Smooth muscle cell (in vitro differentiated cells): ENCODE data around the gene PDE4B. TPM values are rescaled to one million over a fixed set of nuclear protein-coding genes. Genes with fewer than 3 reads are reported as not detected.
A peak's percentile ranks its signal among the peaks of the same experiment; 100 is the strongest.

Experiments used
- DNase-seq: peaks from one replicate; lab custom pipeline; 2025; ENCODE audit not compliant: unreplicated experiment; lab: John Stamatoyannopoulos, UW
- H2AFZ ChIP-seq: fragments of 200-600 bp; sonication (generic); 2 replicates; pipeline ENCODE4 v1.6.0; 2016; ENCODE audit warnings: antibody characterized with exemption, low read depth, mild to moderate bottlenecking
- H3F3A ChIP-seq: fragments of 200-600 bp; sonication (generic); 2 replicates; pipeline ENCODE4 v1.6.0; 2017; ENCODE audit warnings: antibody characterized with exemption, low read depth
- H3K27ac ChIP-seq: fragments of 200-600 bp; sonication (generic); 2 replicates; pipeline ENCODE4 v1.5.1; 2016; ENCODE audit warnings: low read depth, mild to moderate bottlenecking
- H3K27me3 ChIP-seq: fragments of 200-600 bp; sonication (generic); 2 replicates; pipeline ENCODE4 v1.6.1; 2016; ENCODE audit warnings: low read depth, mild to moderate bottlenecking
- H3K36me3 ChIP-seq: fragments of 200-600 bp; sonication (generic); 2 replicates; pipeline ENCODE4 v1.5.1; 2016; ENCODE audit warnings: low read depth
- H3K4me1 ChIP-seq: fragments of 200-600 bp; sonication (generic); 2 replicates; pipeline ENCODE4 v1.5.1; 2016; ENCODE audit warnings: low read depth
- H3K4me2 ChIP-seq: fragments of 200-600 bp; sonication (generic); 2 replicates; pipeline ENCODE4 v1.6.0; 2016; ENCODE audit warnings: mild to moderate bottlenecking
- H3K4me3 ChIP-seq: fragments of 200-600 bp; sonication (generic); 2 replicates; pipeline ENCODE4 v1.5.1; 2016; ENCODE audit warnings: mild to moderate bottlenecking
- H3K79me2 ChIP-seq: fragments of 200-600 bp; sonication (generic); 2 replicates; pipeline ENCODE4 v1.6.0; 2016; ENCODE audit warnings: low read depth, mild to moderate bottlenecking
- H3K9ac ChIP-seq: fragments of 200-600 bp; sonication (generic); 2 replicates; pipeline ENCODE4 v1.6.0; 2016; ENCODE audit warnings: low read depth
- H3K9me3 ChIP-seq: fragments of 200-600 bp; sonication (generic); replicated peaks from 2 replicates; pipeline ENCODE4 v1.5.1; 2016; ENCODE audit warnings: low read depth
- H4K20me1 ChIP-seq: fragments of 200-600 bp; sonication (generic); 2 replicates; pipeline ENCODE4 v1.6.0; 2016; ENCODE audit warnings: low read depth
- WGBS: methylation state at CpG from one replicate; pipeline ENCODE4 v1.1.7; 2016; ENCODE audit warnings: low lambda C conversion rate; 5-methylcytosine and 5-hydroxymethylcytosine counted together
- polyA plus RNA-seq: library from polyadenylated mRNA; unstranded; fragments of >200 nt; fragmentation: Nextera tagmentation; extraction: Ambion mirVana; gene quantifications from 2 replicates; pipeline ENCODE4 v1.2.1, GENCODE V29; 2016
- total RNA-seq: library from RNA; depleted of rRNA; stranded (reverse); fragments of >200 nt; gene quantifications from 2 replicates; pipeline ENCODE4 v1.2.3, GENCODE V29; 2014
- TF ChIP-seq, protein P1 (sequence below): fragments of 200-600 bp; sonication (generic); IDR thresholded peaks from 2 replicates; pipeline ENCODE4 v1.5.1; 2017; ENCODE audit warnings: borderline replicate concordance, mild to moderate bottlenecking, antibody characterized with exemption; ENCODE audit not compliant: insufficient read depth, poor library complexity, severe bottlenecking

The PDE4B gene
- total and polyA plus RNA-seq, 2 experiments from 2014 or later: 18.5 to 24.8 TPM

DNA sequence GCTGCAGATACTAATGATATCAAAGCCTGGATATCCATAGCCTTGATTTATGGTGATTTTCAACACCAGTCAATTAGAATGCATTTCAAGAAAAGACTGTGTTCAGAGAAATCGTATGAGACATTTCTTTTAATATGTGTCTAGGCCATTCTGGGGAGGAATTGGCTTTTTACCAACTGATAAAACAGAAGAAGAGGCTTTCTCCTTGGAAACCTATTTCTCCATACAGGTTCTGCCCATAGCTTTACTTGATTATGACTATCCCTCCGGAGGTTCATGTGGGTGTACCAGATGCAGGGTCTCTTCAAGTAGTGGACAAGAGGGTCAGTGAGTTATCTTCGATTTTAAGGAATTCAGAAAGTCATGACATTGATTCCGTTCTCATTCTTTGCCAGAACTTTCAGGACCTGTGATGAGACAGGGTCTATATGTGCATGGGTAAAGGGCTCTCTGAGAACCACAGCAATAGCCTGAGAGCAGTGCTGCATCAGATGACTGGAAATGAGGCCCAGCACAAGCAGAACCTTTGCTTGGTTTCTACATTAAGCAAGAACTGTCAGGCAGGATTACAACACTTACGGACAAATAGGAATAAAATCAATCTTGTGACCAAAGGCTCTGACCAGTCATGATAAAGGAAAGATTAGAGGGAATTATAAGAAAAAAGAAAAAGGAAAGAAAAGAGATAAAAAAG, 477.6 kb downstream of the PDE4B start:
- H4K20me1 ChIP-seq: no peaks in the 10 kb centered on the region
- H3K27me3 ChIP-seq: no peaks in the 10 kb centered on the region
- peaks cover 35% of the 10 kb centered on the region for H3K4me1 ChIP-seq
- peak overlapping the region; percentile 73 for H3K4me2 ChIP-seq
- TF ChIP-seq, protein P1, sequence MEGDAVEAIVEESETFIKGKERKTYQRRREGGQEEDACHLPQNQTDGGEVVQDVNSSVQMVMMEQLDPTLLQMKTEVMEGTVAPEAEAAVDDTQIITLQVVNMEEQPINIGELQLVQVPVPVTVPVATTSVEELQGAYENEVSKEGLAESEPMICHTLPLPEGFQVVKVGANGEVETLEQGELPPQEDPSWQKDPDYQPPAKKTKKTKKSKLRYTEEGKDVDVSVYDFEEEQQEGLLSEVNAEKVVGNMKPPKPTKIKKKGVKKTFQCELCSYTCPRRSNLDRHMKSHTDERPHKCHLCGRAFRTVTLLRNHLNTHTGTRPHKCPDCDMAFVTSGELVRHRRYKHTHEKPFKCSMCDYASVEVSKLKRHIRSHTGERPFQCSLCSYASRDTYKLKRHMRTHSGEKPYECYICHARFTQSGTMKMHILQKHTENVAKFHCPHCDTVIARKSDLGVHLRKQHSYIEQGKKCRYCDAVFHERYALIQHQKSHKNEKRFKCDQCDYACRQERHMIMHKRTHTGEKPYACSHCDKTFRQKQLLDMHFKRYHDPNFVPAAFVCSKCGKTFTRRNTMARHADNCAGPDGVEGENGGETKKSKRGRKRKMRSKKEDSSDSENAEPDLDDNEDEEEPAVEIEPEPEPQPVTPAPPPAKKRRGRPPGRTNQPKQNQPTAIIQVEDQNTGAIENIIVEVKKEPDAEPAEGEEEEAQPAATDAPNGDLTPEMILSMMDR: no peak
- H3K9ac ChIP-seq: peak overlapping the region; percentile 10
- peaks cover 37% of the 10 kb centered on the region for H3F3A ChIP-seq
- no peaks in the 10 kb centered on the region for H3K79me2 ChIP-seq
- peak overlapping the region; percentile 93 for H3K27ac ChIP-seq
- peak overlapping the region; percentile 78 for H2AFZ ChIP-seq
- H3K9me3 ChIP-seq: no peaks in the 10 kb centered on the region
- no peak for DNase-seq
- WGBS: 39% methylated on average over 5 of the region's 5 CpGs
- H3K36me3 ChIP-seq: no peaks in the 10 kb centered on the region
- H3K4me3 ChIP-seq: no peak overlapping the region

DNA sequence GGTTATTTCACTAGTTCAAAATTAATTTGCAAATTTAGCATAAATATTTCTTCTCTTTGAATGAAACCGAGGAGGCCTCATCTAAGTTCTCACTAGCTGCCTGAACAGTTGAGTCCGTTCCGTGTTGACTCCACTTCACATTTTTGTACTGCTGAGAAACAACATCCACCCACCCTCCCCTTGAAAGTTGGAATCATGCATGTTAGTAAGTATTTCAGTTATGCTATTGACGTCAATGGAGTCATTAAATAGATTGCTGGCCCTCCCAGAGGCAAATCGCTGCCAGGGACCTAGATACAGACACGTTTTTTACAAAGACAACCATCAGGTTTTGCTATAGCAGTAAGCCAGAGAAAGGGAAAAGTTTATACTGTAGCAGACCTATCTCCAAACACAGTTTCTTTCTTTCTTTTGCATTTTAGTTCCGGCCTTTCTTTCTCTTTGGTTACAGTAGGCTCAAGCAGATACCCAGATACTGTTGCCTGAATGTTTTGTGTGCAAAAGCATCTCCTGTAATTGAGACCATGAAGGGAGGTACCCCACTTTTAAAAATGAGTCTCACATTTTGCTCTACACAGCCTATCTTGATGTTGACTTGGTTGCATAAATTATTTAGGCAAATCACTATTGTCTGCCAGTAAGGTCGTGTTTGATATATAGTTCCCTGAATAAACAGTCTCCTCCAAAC, 478.7 kb downstream of the PDE4B start:
- no peaks in the 10 kb centered on the region for H3K36me3 ChIP-seq
- H3K4me2 ChIP-seq: peak overlapping the region; percentile 79
- no peaks in the 10 kb centered on the region for H4K20me1 ChIP-seq
- H2AFZ ChIP-seq: no peak overlapping the region
- peaks cover 37% of the 10 kb centered on the region for H3F3A ChIP-seq
- TF ChIP-seq, protein P1: no peak
- no peaks in the 10 kb centered on the region for H3K27me3 ChIP-seq
- H3K79me2 ChIP-seq: no peaks in the 10 kb centered on the region
- peaks cover 41% of the 10 kb centered on the region for H3K4me1 ChIP-seq
- no peak for DNase-seq
- 4% methylated on average over 8 of the region's 8 CpGs for WGBS
- no peaks in the 10 kb centered on the region for H3K9me3 ChIP-seq
- H3K9ac ChIP-seq: peak overlapping the region; percentile 58
- peak overlapping the region; percentile 93 for H3K27ac ChIP-seq
- H3K4me3 ChIP-seq: peak overlapping the region; percentile 9

DNA sequence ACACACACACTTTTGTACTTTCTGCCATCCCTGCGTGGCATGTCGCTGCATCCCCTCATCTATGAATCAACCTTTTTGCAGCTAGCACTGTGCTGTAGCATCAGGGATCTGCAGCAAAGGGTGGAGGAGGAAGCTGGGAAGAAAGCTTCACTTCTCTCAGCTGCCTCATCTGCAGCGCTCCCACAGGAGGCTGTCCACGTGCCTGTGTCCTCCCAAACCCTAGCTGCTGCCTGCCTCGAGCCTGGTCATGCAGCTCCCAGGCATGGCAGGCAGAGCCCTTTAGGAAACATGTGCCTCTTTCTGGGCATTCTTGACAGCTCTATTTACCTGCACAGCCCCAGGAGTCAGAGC, 479.2 kb downstream of the PDE4B start:
- Histone ChIP-seq H4K20me1 (no peaks in the 10 kb centered on the region), H3K4me3 (peak overlapping the region; percentile 9), H3K4me1 (peaks cover 37% of the 10 kb centered on the region), H3K27me3 (no peaks in the 10 kb centered on the region), H3K4me2 (peak overlapping the region; percentile 79), H3K79me2 (no peaks in the 10 kb centered on the region), H3K9me3 (no peaks in the 10 kb centered on the region), H3K27ac (peak overlapping the region; percentile 93), H3K36me3 (no peaks in the 10 kb centered on the region), H3F3A (peaks cover 37% of the 10 kb centered on the region), H2AFZ (peak overlapping the region; percentile 4), H3K9ac (peak overlapping the region; percentile 58)
- TF ChIP-seq, protein P1: no peak
- no peak for DNase-seq
- WGBS: 9% methylated on average over 5 of the region's 5 CpGs
